GM18520 (cell line): ENCODE results near the gene LRRN3.

Experiments
- ATAC-seq: cut with Tn5 transposase; IDR thresholded peaks from one replicate; pipeline ENCODE4 v1.9.1; 2021; ENCODE audit not compliant: unreplicated experiment

Gene LRRN3

GRCh38 chr7:111159426-111159825 lies 68.5 kb downstream of the LRRN3 start:
- no peak for ATAC-seq

GRCh38 chr7:111160297-111160696 lies 69.4 kb downstream of the LRRN3 start:
- ATAC-seq: no peak

GRCh38 chr7:111162692-111163091 lies 71.8 kb downstream of the LRRN3 start:
- no peak for ATAC-seq

- ATAC-seq: no peak
Measured at GRCh38 chr7:111164442-111164841, 73.5 kb downstream of the LRRN3 start.

GRCh38 chr7:111168182-111168581 lies 77.3 kb downstream of the LRRN3 start:
- no peak for ATAC-seq

GRCh38 chr7:111172564-111173257 lies 81.8 kb downstream of the LRRN3 start:
- no peak for ATAC-seq

- no peak for ATAC-seq
Measured at GRCh38 chr7:111173528-111173927, 82.6 kb downstream of the LRRN3 start.

GRCh38 chr7:111173990-111174389 lies 83.1 kb downstream of the LRRN3 start:
- no peak for ATAC-seq

- no peak for ATAC-seq
Measured at GRCh38 chr7:111174510-111174909, 83.6 kb downstream of the LRRN3 start.
